ENCODE results near the gene GSK3B. TPM values are rescaled to one million over a fixed set of nuclear protein-coding genes. Genes with fewer than 3 reads are reported as not detected.

The GSK3B gene
- total and polyA plus RNA-seq, 2 experiments from 2014 or later, result 18.1 to 48.8 TPM

DNA sequence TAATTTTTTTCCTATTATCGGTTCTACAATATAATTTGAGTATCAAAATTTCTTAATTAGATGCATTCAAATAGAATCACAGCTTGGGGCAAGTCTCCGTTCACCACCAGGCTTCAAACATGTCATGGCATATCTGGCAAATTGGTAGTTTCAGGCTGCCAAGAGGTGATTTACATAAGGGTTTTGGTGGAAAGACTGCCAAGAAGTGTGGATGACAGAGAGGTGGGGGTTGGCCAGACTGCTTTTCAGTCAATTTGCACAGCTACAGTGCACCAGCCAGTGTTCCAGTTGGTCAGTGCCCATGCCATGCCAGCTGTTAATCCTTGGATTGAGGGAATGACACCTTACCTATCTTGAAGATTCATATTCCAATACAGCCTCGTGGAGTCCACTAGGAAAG, 8.4 kb upstream of the GSK3B start:
- Histone ChIP-seq H3K4me1 (ENCODE audit: insufficient read depth) (no peaks in the 10 kb centered on the region), H4K20me1 (ENCODE audit: insufficient read depth, poor library complexity, severe bottlenecking) (no peaks in the 10 kb centered on the region), H3K9me3 (ENCODE audit: low read depth) (no peaks in the 10 kb centered on the region), H2AFZ (no peak overlapping the region), H3K27me3 (no peaks in the 10 kb centered on the region), H3K27ac (no peak overlapping the region), H3K79me2 (peaks cover 39% of the 10 kb centered on the region), H3K36me3 (replicated peaks; ENCODE audit: insufficient read depth, low read depth) (no peaks in the 10 kb centered on the region), H3K4me2 (no peak overlapping the region), H3K9me2 (replicated peaks; ENCODE audit: insufficient read depth) (no peaks in the 10 kb centered on the region), H3K4me3 (no peak overlapping the region)
- TF ChIP-seq, protein P1, sequence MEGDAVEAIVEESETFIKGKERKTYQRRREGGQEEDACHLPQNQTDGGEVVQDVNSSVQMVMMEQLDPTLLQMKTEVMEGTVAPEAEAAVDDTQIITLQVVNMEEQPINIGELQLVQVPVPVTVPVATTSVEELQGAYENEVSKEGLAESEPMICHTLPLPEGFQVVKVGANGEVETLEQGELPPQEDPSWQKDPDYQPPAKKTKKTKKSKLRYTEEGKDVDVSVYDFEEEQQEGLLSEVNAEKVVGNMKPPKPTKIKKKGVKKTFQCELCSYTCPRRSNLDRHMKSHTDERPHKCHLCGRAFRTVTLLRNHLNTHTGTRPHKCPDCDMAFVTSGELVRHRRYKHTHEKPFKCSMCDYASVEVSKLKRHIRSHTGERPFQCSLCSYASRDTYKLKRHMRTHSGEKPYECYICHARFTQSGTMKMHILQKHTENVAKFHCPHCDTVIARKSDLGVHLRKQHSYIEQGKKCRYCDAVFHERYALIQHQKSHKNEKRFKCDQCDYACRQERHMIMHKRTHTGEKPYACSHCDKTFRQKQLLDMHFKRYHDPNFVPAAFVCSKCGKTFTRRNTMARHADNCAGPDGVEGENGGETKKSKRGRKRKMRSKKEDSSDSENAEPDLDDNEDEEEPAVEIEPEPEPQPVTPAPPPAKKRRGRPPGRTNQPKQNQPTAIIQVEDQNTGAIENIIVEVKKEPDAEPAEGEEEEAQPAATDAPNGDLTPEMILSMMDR (IDR thresholded peaks at IDR 0.05; ENCODE audit: poor library complexity), result no peak
- TF ChIP-seq EZH2phosphoT487 (IDR thresholded peaks at IDR 0.05; ENCODE audit: low read depth, severe bottlenecking, unreplicated experiment) (no peak), EZH2 (IDR thresholded peaks at IDR 0.05; ENCODE audit: borderline replicate concordance) (no peak)
- no peak for DNase-seq (ENCODE audit: low spot score)
- WGBS (ENCODE audit: low lambda C conversion rate, missing lambda C conversion rate), result 92% methylated on average over 3 of the region's 3 CpGs

DNA sequence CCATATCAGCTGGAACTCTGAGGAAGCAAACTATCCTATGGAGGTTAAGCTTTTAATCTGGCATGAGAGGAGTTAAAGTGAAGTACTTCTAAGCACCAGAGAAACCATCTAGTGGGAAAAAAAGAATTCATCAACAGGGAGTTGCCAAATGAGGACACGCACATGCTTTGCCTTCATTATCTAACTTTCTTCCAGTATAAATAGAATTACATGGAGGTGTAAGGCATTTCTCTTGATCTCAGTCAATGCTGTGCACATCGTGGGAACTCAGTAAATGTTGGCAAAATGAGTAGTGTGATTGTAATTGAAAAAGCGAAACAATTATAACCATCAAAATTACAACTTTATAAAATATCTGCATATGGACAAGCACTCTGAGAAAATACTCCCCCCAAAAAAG, 8.0 kb upstream of the GSK3B start:
- H3K4me2 ChIP-seq, result no peak overlapping the region
- H4K20me1 ChIP-seq (ENCODE audit: insufficient read depth, poor library complexity, severe bottlenecking), result no peaks in the 10 kb centered on the region
- no peaks in the 10 kb centered on the region for H3K4me1 ChIP-seq (ENCODE audit: insufficient read depth)
- no peak overlapping the region for H3K27ac ChIP-seq
- H3K27me3 ChIP-seq, result no peaks in the 10 kb centered on the region
- H3K9me3 ChIP-seq (ENCODE audit: low read depth), result no peaks in the 10 kb centered on the region
- no peak overlapping the region for H2AFZ ChIP-seq
- WGBS (ENCODE audit: low lambda C conversion rate, missing lambda C conversion rate), result 85% methylated on average over 3 of the region's 3 CpGs
- no peak overlapping the region for H3K4me3 ChIP-seq
- no peaks in the 10 kb centered on the region for H3K36me3 ChIP-seq (replicated peaks; ENCODE audit: insufficient read depth, low read depth)
- no peak for DNase-seq (ENCODE audit: low spot score)
- no peaks in the 10 kb centered on the region for H3K9me2 ChIP-seq (replicated peaks; ENCODE audit: insufficient read depth)
- TF ChIP-seq, protein P1 (IDR thresholded peaks at IDR 0.05; ENCODE audit: poor library complexity), result no peak
- TF ChIP-seq EZH2 (IDR thresholded peaks at IDR 0.05; ENCODE audit: borderline replicate concordance) (no peak), EZH2phosphoT487 (IDR thresholded peaks at IDR 0.05; ENCODE audit: low read depth, severe bottlenecking, unreplicated experiment) (no peak)
- peaks cover 43% of the 10 kb centered on the region for H3K79me2 ChIP-seq

DNA sequence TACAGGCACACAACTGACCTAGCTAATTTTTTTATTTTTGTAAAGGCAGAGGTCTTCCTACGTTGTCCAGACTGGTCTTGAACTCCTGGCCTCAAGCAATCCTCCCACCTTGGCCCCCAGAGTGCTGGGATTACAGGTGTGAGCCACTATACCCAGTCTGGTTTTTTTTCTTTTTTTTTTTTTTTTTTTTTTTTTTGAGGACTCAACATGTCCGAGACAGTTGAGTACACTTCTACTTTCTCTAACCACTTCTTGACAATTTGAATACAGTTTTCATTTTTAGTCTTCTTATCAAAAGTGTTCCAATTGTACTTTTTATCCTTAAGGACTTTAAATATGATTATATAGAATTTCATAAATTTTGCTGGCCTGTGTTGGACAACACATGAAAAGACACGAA, 7.4 kb upstream of the GSK3B start:
- DNase-seq (ENCODE audit: low spot score), result no peak
- Histone ChIP-seq H3K27me3 (no peaks in the 10 kb centered on the region), H3K4me2 (no peak overlapping the region), H2AFZ (no peak overlapping the region), H3K9me3 (ENCODE audit: low read depth) (no peaks in the 10 kb centered on the region), H3K36me3 (replicated peaks; ENCODE audit: insufficient read depth, low read depth) (no peaks in the 10 kb centered on the region), H3K27ac (no peak overlapping the region), H3K9me2 (replicated peaks; ENCODE audit: insufficient read depth) (no peaks in the 10 kb centered on the region), H3K79me2 (peaks cover 49% of the 10 kb centered on the region), H4K20me1 (ENCODE audit: insufficient read depth, poor library complexity, severe bottlenecking) (no peaks in the 10 kb centered on the region), H3K4me1 (ENCODE audit: insufficient read depth) (peaks cover 1% of the 10 kb centered on the region), H3K4me3 (no peak overlapping the region)
- TF ChIP-seq, protein P1 (IDR thresholded peaks at IDR 0.05; ENCODE audit: poor library complexity), result no peak
- TF ChIP-seq EZH2 (IDR thresholded peaks at IDR 0.05; ENCODE audit: borderline replicate concordance), result no peak
- TF ChIP-seq EZH2phosphoT487 (IDR thresholded peaks at IDR 0.05; ENCODE audit: low read depth, severe bottlenecking, unreplicated experiment), result no peak
- WGBS (ENCODE audit: low lambda C conversion rate, missing lambda C conversion rate), result 94% methylated on average over 3 of the region's 3 CpGs

GRCh38 chr3:120100711-120101110, 6.5 kb upstream of the GSK3B start:
- Histone ChIP-seq H3K36me3 (replicated peaks; ENCODE audit: insufficient read depth, low read depth) (no peaks in the 10 kb centered on the region), H3K4me1 (ENCODE audit: insufficient read depth) (peaks cover 6% of the 10 kb centered on the region), H3K4me2 (no peak overlapping the region), H3K79me2 (peaks cover 54% of the 10 kb centered on the region), H3K27ac (no peak overlapping the region), H2AFZ (no peak overlapping the region), H3K9me2 (replicated peaks; ENCODE audit: insufficient read depth) (no peaks in the 10 kb centered on the region), H3K9me3 (ENCODE audit: low read depth) (no peaks in the 10 kb centered on the region), H3K27me3 (no peaks in the 10 kb centered on the region), H3K4me3 (no peak overlapping the region), H4K20me1 (ENCODE audit: insufficient read depth, poor library complexity, severe bottlenecking) (no peaks in the 10 kb centered on the region)
- no peak for DNase-seq (ENCODE audit: low spot score)
- WGBS (ENCODE audit: low lambda C conversion rate, missing lambda C conversion rate), result 92% methylated on average over 1 of the region's 1 CpG
- TF ChIP-seq, protein P1 (IDR thresholded peaks at IDR 0.05; ENCODE audit: poor library complexity), result no peak
- TF ChIP-seq EZH2phosphoT487 (IDR thresholded peaks at IDR 0.05; ENCODE audit: low read depth, severe bottlenecking, unreplicated experiment), result no peak

All from hepatocyte (in vitro differentiated cells).